Heart right ventricle (tissue), 16 donors: ENCODE measurements around the gene RGPD4. TPM values are rescaled to one million over a fixed set of nuclear protein-coding genes. Genes with fewer than 3 reads are reported as not detected.
"Not testable (repeated sequence)": the region's sequence is repeated elsewhere in the genome, so short reads cannot be mapped to it uniquely, and the experiment has no call there.

Experiments used
- ATAC-seq, 8 donors: fragments of 200-7000 bp; cut with Tn5 transposase; one replicate each; pipeline ENCODE4 v1.9.1; 2020; ENCODE audit warnings: mild to moderate bottlenecking in 8 of 8, moderate library complexity in 8 of 8, moderate number of reproducible peaks in 1 of 8
- DNase-seq, 2 donors: peaks; one replicate each; pipeline ENCODE4 v3.0.0-alpha.2; 2020
- H3K27ac ChIP-seq, 10 donors: fragments of 200-600 bp; sonication (generic) in 2 of 10; one replicate each; pipeline versions ENCODE4 v1.5.0 to v1.8.0; 2020 to 2022; ENCODE audit warnings: mild to moderate bottlenecking in 3 of 10
- H3K27me3 ChIP-seq, 7 donors: fragments of 200-600 bp; one replicate each; pipeline ENCODE4 v1.8.0; 2021 to 2022; ENCODE audit warnings: mild to moderate bottlenecking in 2 of 7
- H3K36me3 ChIP-seq, 9 donors: fragments of 200-600 bp; sonication (generic) in 1 of 9; one replicate each; pipeline versions ENCODE4 v1.5.0 to v1.8.0; 2020 to 2022; ENCODE audit warnings: mild to moderate bottlenecking in 2 of 9
- H3K4me1 ChIP-seq, 9 donors: fragments of 200-600 bp; sonication (generic) in 1 of 9; one replicate each; pipeline versions ENCODE4 v1.5.0 to v1.8.0; 2020 to 2022; ENCODE audit warnings: mild to moderate bottlenecking in 4 of 9
- H3K4me3 ChIP-seq, 10 donors: fragments of 200-600 bp; sonication (generic) in 2 of 10; one replicate each; pipeline versions ENCODE4 v1.5.0 to v1.8.0; 2020 to 2022; ENCODE audit warnings: mild to moderate bottlenecking in 7 of 10, moderate library complexity in 2 of 10
- H3K9me3 ChIP-seq, 11 donors: fragments of 200-600 bp in 10 of 11; sonication (generic) in 2 of 11; one replicate each; pipeline versions ENCODE4 v1.5.0 to v1.8.0; 2013 to 2022; ENCODE audit warnings: mild to moderate bottlenecking in 2 of 11, control low read depth in 1 of 11, moderate library complexity in 1 of 11
- CTCF ChIP-seq, 9 donors: fragments of 200-600 bp; sonication (generic) in 2 of 9; IDR thresholded peaks; one replicate each; pipeline versions ENCODE4 v1.5.0 to v1.8.0; 2021 to 2022; ENCODE audit warnings: antibody characterized with exemption in 9 of 9, mild to moderate bottlenecking in 5 of 9, moderate library complexity in 1 of 9
- WGBS, 2 donors: extraction: QIAGEN DNeasy Blood & Tissue Kit; methylation state at CpG; one replicate each; pipeline ENCODE4 v1.1.7; 2013; ENCODE audit warnings: inconsistent platforms in 1 of 2; 5-methylcytosine and 5-hydroxymethylcytosine counted together
- intact Hi-C, 10 donors: fragments of 100-400 bp; cut with DNase I; formaldehyde crosslinking; loops; one replicate each; pipeline versions ENCODE4 v1.11.1 to v1.14.2; 2022
- long read RNA-seq, 3 donors: library from polyadenylated mRNA; unstranded; transcript quantifications; one replicate each; pipeline ENCODE4 v2.0.0, GENCODE V29; 2020 to 2021
- polyA plus RNA-seq, 2 donors: library from polyadenylated mRNA; stranded (reverse); fragments of 200-250 nt; gene quantifications; one replicate each; pipeline ENCODE4 v1.2.3, GENCODE V29; 2013
- total RNA-seq, 10 donors: library from RNA; stranded (reverse); fragmentation: NEBNext Ultra II Directional in 3 of 10; extraction: Animal tissue kit (Norgen Biotek cat#: 25700) in 3 of 10; gene quantifications; one replicate each; pipeline versions ENCODE4 v1.2.1 to v1.2.4, GENCODE V29; 2021 to 2023
- donor health status: Arrhythmogenic right ventricular cardiomyopathy.
- donor health status: ischemic (EF 13 %, LVEDD 7.1; RV severe dilation, severe dysfunction).
- donor health status: healthy with polysubstance abuse.
- donor health status: DM: no; HTN: yes; CAD: no.
- donor health status: DM: no; HTN: no; CAD: no.
- donor health status: ischemic (EF 25% LVEDD 6.9; RV normal size, moderate dysfunction).
- donor health status: ischemic (EF 25% LVEDD 5.7; RV mildly dilated, moderate dysfunction).
- donor health status: healthy.
- donor health status: DM: yes; HTN: yes; CAD: no.
- donor health status: Ischemic cardiomyopathy.
- donor health status: ischemic (EF 35%, LVEDD 5.7; RV mildly dilated, moderate dysfunction).
- donor health status: nonischemic (EF 11% LVEDD 7.7; RV severe dilation, severe dysfunction).
- donor health status: DM: yes; HTN: yes; CAD: no.
- donor health status: PGD.
- donor health status: ischemic (EF 29% LVEDD 5.4; RV normal size, mild dysfunction).
- donor health status: nonischemic (EF 23%, LVEDD 6.1; RV moderate dilation, normal function).

Gene RGPD4
- total RNA-seq (under 1 TPM in 2 of 10 donors, not detected in 8; 0.05 to 0.16 TPM), polyA plus RNA-seq (not detected)
- long read RNA-seq, donor 1 = 0 reads
- long read RNA-seq, donor 2 = 0 reads
- long read RNA-seq, donor 3 = 0 reads

GRCh38 chr2:107826749-107827148 lies at the start of gene RGPD4:
TSS of gene RGPD4 (plus strand) at chr2:107826892. CDS start at chr2:107827014, 122 bp downstream.
- intact Hi-C loops, ATAC-seq, H3K9me3 ChIP-seq, H3K4me1 ChIP-seq, H3K4me3 ChIP-seq, H3K27ac ChIP-seq, H3K27me3 ChIP-seq, DNase-seq, H3K36me3 ChIP-seq: not testable (repeated sequence)
- WGBS, 2 donors = 96 to 97% methylated on average over 36 to 39 of the region's 43 CpGs

- H3K27ac ChIP-seq = no peak overlapping the region
- no peak overlapping the region for H3K4me3 ChIP-seq
- DNase-seq (no peak), ATAC-seq (no peak)
- peaks cover 0 to 8% (median 3%) of the 10 kb centered on the region in 7 donors for H3K27me3 ChIP-seq
- no peaks in the 10 kb centered on the region for H3K9me3 ChIP-seq
- intact Hi-C loops = no loop called here
- H3K4me1 ChIP-seq = no peaks in the 10 kb centered on the region
- no peaks in the 10 kb centered on the region for H3K36me3 ChIP-seq
- TF ChIP-seq CTCF (IDR thresholded peaks at IDR 0.05) = no peak
- WGBS, 2 donors = 89 to 92% methylated on average over 2 of the region's 2 CpGs
Measured at GRCh38 chr2:107777974-107778373, 48.7 kb upstream of the RGPD4 start.

- Histone ChIP-seq H3K36me3 (no peaks in the 10 kb centered on the region), H3K27me3 (no peaks in the 10 kb centered on the region), H3K4me3 (no peak overlapping the region), H3K4me1 (no peaks in the 10 kb centered on the region), H3K27ac (no peak overlapping the region), H3K9me3 (no peaks in the 10 kb centered on the region)
- DNase-seq = no peak
- 53 to 57% methylated on average over 1 of the region's 1 CpG for WGBS, 2 donors
- no peak for TF ChIP-seq CTCF (IDR thresholded peaks at IDR 0.05)
- ATAC-seq = no peak
- intact Hi-C loops = no loop called here
Measured at GRCh38 chr2:107785756-107786155, 40.9 kb upstream of the RGPD4 start.

- no peak for TF ChIP-seq CTCF (IDR thresholded peaks at IDR 0.05)
- ATAC-seq = no peak
- WGBS, 2 donors = 76 to 79% methylated on average over 1 of the region's 1 CpG
- no peak overlapping the region for H3K27ac ChIP-seq
- H3K4me3 ChIP-seq = no peak overlapping the region
- no peaks in the 10 kb centered on the region for H3K4me1 ChIP-seq
- intact Hi-C loops = no loop called here
- no peaks in the 10 kb centered on the region for H3K27me3 ChIP-seq
- no peaks in the 10 kb centered on the region for H3K9me3 ChIP-seq
- no peaks in the 10 kb centered on the region for H3K36me3 ChIP-seq
- DNase-seq = no peak
Measured at GRCh38 chr2:107790837-107791236, 35.9 kb upstream of the RGPD4 start.

- no peak for TF ChIP-seq CTCF (IDR thresholded peaks at IDR 0.05)
- intact Hi-C loops = no loop called here
- no peaks in the 10 kb centered on the region for H3K9me3 ChIP-seq
- 52 to 65% methylated on average over 2 of the region's 2 CpGs for WGBS, 2 donors
- ATAC-seq (no peak), DNase-seq (no peak)
- H3K27ac ChIP-seq = no peak overlapping the region
- H3K4me3 ChIP-seq = no peak overlapping the region
- no peaks in the 10 kb centered on the region for H3K36me3 ChIP-seq
- no peaks in the 10 kb centered on the region for H3K4me1 ChIP-seq
- peaks cover 0 to 3% (median 0%) of the 10 kb centered on the region in 7 donors for H3K27me3 ChIP-seq
Measured at GRCh38 chr2:107801498-107801897, 25.2 kb upstream of the RGPD4 start.
